Measurements from ENCODE around the gene IKZF4.

DNA sequence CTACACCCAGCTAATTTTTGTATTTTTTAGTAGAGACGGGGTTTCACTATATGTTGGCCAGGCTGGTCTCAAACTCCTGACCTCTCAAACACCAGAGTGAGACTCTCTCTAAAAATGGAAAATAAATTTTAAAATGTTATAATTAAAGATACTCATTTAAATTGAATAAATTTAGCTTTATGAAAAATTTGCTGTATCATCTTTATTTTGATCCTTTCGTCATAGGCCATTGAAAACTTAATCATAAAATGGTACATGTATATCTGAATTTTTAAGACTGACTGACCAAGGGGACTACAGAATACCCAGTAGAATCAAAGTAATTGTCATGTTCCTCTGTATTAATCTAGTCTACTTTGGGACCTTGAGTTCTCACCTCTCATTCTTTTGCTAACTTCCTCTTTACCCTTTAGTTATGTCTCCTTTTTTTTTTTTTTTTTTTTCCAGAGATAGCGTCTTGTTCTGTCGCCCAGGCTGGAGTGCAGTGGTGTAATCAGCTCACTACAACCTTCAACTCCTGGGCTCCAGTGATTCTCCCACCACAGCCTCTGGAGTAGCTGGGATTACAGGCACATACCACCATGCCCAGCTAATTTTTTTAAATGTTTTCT lies 37.5 kb upstream of the IKZF4 start:
- TF ChIP-seq CTCF (IDR thresholded peaks at IDR 0.05 in 2 of 3, conservative IDR thresholded peaks at IDR 0.05 in 1 of 3; ENCODE audit: borderline replicate concordance in 1 of 3, insufficient read depth in 1 of 3, low read depth in 2 of 3, low read length in 2 of 3) (no peak), POLR2A (IDR thresholded peaks at IDR 0.05; ENCODE audit: borderline replicate concordance, extremely low read depth, insufficient read depth, insufficient read length) (no peak), CEBPB (IDR thresholded peaks at IDR 0.05; ENCODE audit: low read depth) (no peak), RAD21 (IDR thresholded peaks at IDR 0.05; ENCODE audit: low read depth) (no peak), EGR1 (IDR thresholded peaks at IDR 0.05; ENCODE audit: low read depth) (no peak), SIN3A (IDR thresholded peaks at IDR 0.05; ENCODE audit: low read depth) (no peak), POLR2AphosphoS5 (IDR thresholded peaks at IDR 0.05; ENCODE audit: low read depth, low read length) (no peak), ZNF274 (IDR thresholded peaks at IDR 0.05; ENCODE audit: low read depth, low read length) (no peak), EZH2 (IDR thresholded peaks at IDR 0.05) (no peak), ATF3 (IDR thresholded peaks at IDR 0.05) (no peak), JUND (IDR thresholded peaks at IDR 0.05) (no peak), MAX (IDR thresholded peaks at IDR 0.05) (no peak), CBX3 (IDR thresholded peaks at IDR 0.05; ENCODE audit: low read depth) (no peak)
- TF ChIP-seq, protein P1, sequence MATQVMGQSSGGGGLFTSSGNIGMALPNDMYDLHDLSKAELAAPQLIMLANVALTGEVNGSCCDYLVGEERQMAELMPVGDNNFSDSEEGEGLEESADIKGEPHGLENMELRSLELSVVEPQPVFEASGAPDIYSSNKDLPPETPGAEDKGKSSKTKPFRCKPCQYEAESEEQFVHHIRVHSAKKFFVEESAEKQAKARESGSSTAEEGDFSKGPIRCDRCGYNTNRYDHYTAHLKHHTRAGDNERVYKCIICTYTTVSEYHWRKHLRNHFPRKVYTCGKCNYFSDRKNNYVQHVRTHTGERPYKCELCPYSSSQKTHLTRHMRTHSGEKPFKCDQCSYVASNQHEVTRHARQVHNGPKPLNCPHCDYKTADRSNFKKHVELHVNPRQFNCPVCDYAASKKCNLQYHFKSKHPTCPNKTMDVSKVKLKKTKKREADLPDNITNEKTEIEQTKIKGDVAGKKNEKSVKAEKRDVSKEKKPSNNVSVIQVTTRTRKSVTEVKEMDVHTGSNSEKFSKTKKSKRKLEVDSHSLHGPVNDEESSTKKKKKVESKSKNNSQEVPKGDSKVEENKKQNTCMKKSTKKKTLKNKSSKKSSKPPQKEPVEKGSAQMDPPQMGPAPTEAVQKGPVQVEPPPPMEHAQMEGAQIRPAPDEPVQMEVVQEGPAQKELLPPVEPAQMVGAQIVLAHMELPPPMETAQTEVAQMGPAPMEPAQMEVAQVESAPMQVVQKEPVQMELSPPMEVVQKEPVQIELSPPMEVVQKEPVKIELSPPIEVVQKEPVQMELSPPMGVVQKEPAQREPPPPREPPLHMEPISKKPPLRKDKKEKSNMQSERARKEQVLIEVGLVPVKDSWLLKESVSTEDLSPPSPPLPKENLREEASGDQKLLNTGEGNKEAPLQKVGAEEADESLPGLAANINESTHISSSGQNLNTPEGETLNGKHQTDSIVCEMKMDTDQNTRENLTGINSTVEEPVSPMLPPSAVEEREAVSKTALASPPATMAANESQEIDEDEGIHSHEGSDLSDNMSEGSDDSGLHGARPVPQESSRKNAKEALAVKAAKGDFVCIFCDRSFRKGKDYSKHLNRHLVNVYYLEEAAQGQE (IDR thresholded peaks at IDR 0.05; ENCODE audit: low read depth) = no peak

All from HCT116 (cell line).